HCT116 (cell line): ENCODE data around the gene PRPF4. TPM values are rescaled to one million over a fixed set of nuclear protein-coding genes. Genes with fewer than 3 reads are reported as not detected.

Experiments
- ATAC-seq: fragments of 200-7000 bp; cut with Tn5 transposase; 2 replicates; pipeline ENCODE4 v1.9.1; 2020; ENCODE audit warnings: mild to moderate bottlenecking, moderate library complexity
- BruUV-seq: library from RNA; stranded (reverse); fragments of 400-500 nt; replicated peaks from 2 replicates; lab custom pipeline; 2021; lab: Mats Ljungman, UMichigan
- CTCF ChIA-PET: fragments of 300-600 bp; sonication (Branson Sonifier 250); formaldehyde crosslinking; loops from one replicate; lab custom pipeline; 2021; ENCODE audit warnings: antibody characterized with exemption; lab: Charles Lee
- POLR2A ChIA-PET: fragments of 300-600, 350-600 bp; sonication (Branson Sonifier 250); formaldehyde crosslinking; loops from one replicate; lab custom pipeline; 2021; ENCODE audit warnings: antibody characterized with exemption; lab: Charles Lee
- RAD21 ChIA-PET, 2 experiments: fragments of 300-600 bp; sonication (Branson Sonifier 250); formaldehyde crosslinking; loops; one replicate each; lab custom pipeline; 2023; ENCODE audit warnings: low total read pairs in 2 of 2; ENCODE audit not compliant: uncharacterized antibody in 2 of 2, unreplicated experiment in 2 of 2, low non-redundant PET in 1 of 2; lab: Charles Lee
- DNase-seq: peaks from one replicate; pipeline ENCODE4 v3.0.0-alpha.2; 2010; ENCODE audit warnings: low read depth, low spot score
- H2AFZ ChIP-seq: fragments of 200-600 bp; shearing (Covaris generic), sonication (generic); 2 replicates; pipeline ENCODE4 v1.6.1; 2017; ENCODE audit warnings: low read depth, mixed run types, mixed read lengths, antibody characterized with exemption, low read length; ENCODE audit not compliant: poor library complexity, severe bottlenecking
- H3K27ac ChIP-seq: 2 replicates; pipeline ENCODE4 v1.5.1; 2012; ENCODE audit warnings: low read depth, low read length
- H3K27me3 ChIP-seq: fragments of 200-600 bp; sonication (generic); 2 replicates; pipeline ENCODE4 v1.6.1; 2016; ENCODE audit warnings: mixed run types, low read length, mixed read lengths; ENCODE audit not compliant: insufficient read depth
- H3K36me3 ChIP-seq, 2 experiments: fragments of 200-500 bp in 1 of 2; fragments of 200-600 bp in 1 of 2; sonication (Bioruptor generic) in 1 of 2; sonication (generic) in 1 of 2; 2 replicates each; pipeline versions ENCODE4 v1.5.1 to v1.6.1; 2014 to 2016; ENCODE audit warnings: low read length in 2 of 2, inconsistent platforms in 1 of 2, mixed read lengths in 1 of 2, mixed run types in 1 of 2; ENCODE audit not compliant: insufficient read depth in 2 of 2, control insufficient read depth in 1 of 2
- H3K4me1 ChIP-seq, 2 experiments: fragments of 200-600 bp in 1 of 2; sonication (generic) in 1 of 2; 2 replicates each; pipeline versions ENCODE4 v1.5.1 to v1.6.1; 2012 to 2017; ENCODE audit warnings: low read length in 2 of 2, inconsistent platforms in 1 of 2, mild to moderate bottlenecking in 1 of 2, mixed read lengths in 1 of 2, mixed run types in 1 of 2, moderate library complexity in 1 of 2; ENCODE audit not compliant: insufficient read depth in 2 of 2, control insufficient read depth in 1 of 2
- H3K4me2 ChIP-seq: fragments of 200-600 bp; sonication (generic); 2 replicates; pipeline ENCODE4 v1.6.1; 2017; ENCODE audit warnings: mixed run types, low read length, mixed read lengths
- H3K4me3 ChIP-seq, 2 experiments: fragments of 200-600 bp in 1 of 2; sonication (generic) in 1 of 2; replicated peaks in 1 of 2; 2 replicates each; pipeline ENCODE4 v1.5.1; 2011 to 2016; ENCODE audit warnings: low read length in 2 of 2, control low read depth in 1 of 2, low read depth in 1 of 2, mild to moderate bottlenecking in 1 of 2, mixed read lengths in 1 of 2, mixed run types in 1 of 2
- H3K79me2 ChIP-seq: fragments of 200-600 bp; sonication (generic); 2 replicates; pipeline ENCODE4 v1.6.1; 2017; ENCODE audit warnings: mild to moderate bottlenecking, mixed run types, low read length, moderate library complexity, mixed read lengths; ENCODE audit not compliant: insufficient read depth
- H3K9ac ChIP-seq: fragments of 200-600 bp; sonication (generic); 2 replicates; pipeline ENCODE4 v1.6.1; 2016; ENCODE audit warnings: low read length, mixed read lengths
- H3K9me2 ChIP-seq: fragments of 200-600 bp; sonication (generic), shearing (Covaris generic); 2 replicates; pipeline ENCODE4 v1.6.1; 2017; ENCODE audit warnings: mixed run types, mild to moderate bottlenecking, moderate library complexity; ENCODE audit not compliant: insufficient read depth
- H3K9me3 ChIP-seq, 2 experiments: fragments of 200-500 bp in 1 of 2; fragments of 200-600 bp in 1 of 2; sonication (Bioruptor generic) in 1 of 2; sonication (generic) in 1 of 2; 2 replicates each; pipeline ENCODE4 v1.6.1; 2014 to 2017; ENCODE audit warnings: low read length in 2 of 2, mixed read lengths in 2 of 2, inconsistent platforms in 1 of 2, low read depth in 1 of 2, mild to moderate bottlenecking in 1 of 2, mixed run types in 1 of 2, moderate library complexity in 1 of 2; ENCODE audit not compliant: control insufficient read depth in 1 of 2, insufficient read depth in 1 of 2
- H4K20me1 ChIP-seq: fragments of 200-600 bp; sonication (generic), shearing (Covaris generic); 2 replicates; pipeline ENCODE4 v1.6.1; 2017; ENCODE audit warnings: mixed run types, mild to moderate bottlenecking, moderate library complexity; ENCODE audit not compliant: insufficient read depth
- CBX3 ChIP-seq: IDR thresholded peaks from 2 replicates; pipeline ENCODE4 v1.6.1; 2012; ENCODE audit warnings: low read depth
- EGR1 ChIP-seq: IDR thresholded peaks from 2 replicates; pipeline ENCODE4 v1.6.1; 2012; ENCODE audit warnings: low read depth
- ELF1 ChIP-seq: IDR thresholded peaks from 2 replicates; pipeline ENCODE4 v1.6.1; 2012; ENCODE audit warnings: low read depth, borderline replicate concordance
- EZH2 ChIP-seq: fragments of 200-600 bp; sonication (generic); IDR thresholded peaks from 2 replicates; pipeline ENCODE4 v1.6.1; 2017; ENCODE audit warnings: antibody characterized with exemption, mixed run types
- EZH2phosphoT487 ChIP-seq: fragments of 200-600 bp; IDR thresholded peaks from 2 replicates; pipeline ENCODE4 v1.6.1; 2018; ENCODE audit warnings: antibody characterized with exemption, borderline replicate concordance
- FOSL1 ChIP-seq: IDR thresholded peaks from 2 replicates; pipeline ENCODE4 v1.6.1; 2012; ENCODE audit warnings: low read depth
- MAX ChIP-seq: IDR thresholded peaks from 2 replicates; pipeline ENCODE4 v1.6.1; 2012
- POLR2A ChIP-seq: IDR thresholded peaks from 2 replicates; pipeline ENCODE4 v1.7.0; 2011; ENCODE audit warnings: borderline replicate concordance; ENCODE audit not compliant: insufficient read depth, insufficient read length; ENCODE audit errors: extremely low read depth
- RAD21 ChIP-seq: IDR thresholded peaks from 2 replicates; pipeline ENCODE4 v1.6.1; 2012; ENCODE audit warnings: low read depth, mild to moderate bottlenecking
- SIN3A ChIP-seq: IDR thresholded peaks from 2 replicates; pipeline ENCODE4 v1.6.1; 2012; ENCODE audit warnings: low read depth
- SP1 ChIP-seq: IDR thresholded peaks from 2 replicates; pipeline ENCODE4 v1.6.1; 2012; ENCODE audit warnings: low read depth
- TCF7L2 ChIP-seq: IDR thresholded peaks from 2 replicates; pipeline ENCODE4 v1.7.0; 2011; ENCODE audit warnings: borderline replicate concordance, inconsistent platforms; ENCODE audit not compliant: insufficient read depth, insufficient read length; ENCODE audit errors: extremely low read depth
- YY1 ChIP-seq: IDR thresholded peaks from 2 replicates; pipeline ENCODE4 v1.6.1; 2011; ENCODE audit warnings: low read length, low read depth, moderate library complexity, mild to moderate bottlenecking; ENCODE audit not compliant: insufficient replicate concordance; ENCODE audit errors: extremely low read depth
- ZBTB33 ChIP-seq: IDR thresholded peaks from 2 replicates; pipeline ENCODE4 v1.6.1; 2011; ENCODE audit warnings: mild to moderate bottlenecking, low read length, moderate library complexity; ENCODE audit not compliant: insufficient replicate concordance; ENCODE audit errors: extremely low read depth
- intact Hi-C: fragments of 100-400 bp; cut with micrococcal nuclease; formaldehyde crosslinking; loops from 2 replicates; pipeline ENCODE4 v1.10.0; 2022
- total RNA-seq: library from RNA; stranded (reverse); gene quantifications from one replicate; pipeline ENCODE4 v1.2.1, GENCODE V29; 2021; ENCODE audit not compliant: unreplicated experiment

Gene PRPF4
- total RNA-seq, 1 experiment from 2014 or later, result 53.9 TPM

GRCh38 chr9:113269355-113269754, 6.1 kb upstream of the PRPF4 start:
- Histone ChIP-seq H3K9me3 (no peaks in the 10 kb centered on the region), H3K79me2 (peaks cover 11% of the 10 kb centered on the region), H2AFZ (no peak overlapping the region), H3K4me1 (peaks cover 0 to 5% of the 10 kb centered on the region in 2 experiments; a peak in 2 of 4 replicates), H3K4me2 (no peak overlapping the region), H3K27me3 (no peaks in the 10 kb centered on the region), H4K20me1 (no peaks in the 10 kb centered on the region), H3K36me3 (peaks cover 21 to 23% of the 10 kb centered on the region in 2 experiments; a peak in 3 of 4 replicates), H3K27ac (no peak overlapping the region), H3K4me3 (no peak overlapping the region), H3K9ac (no peak overlapping the region), H3K9me2 (no peaks in the 10 kb centered on the region)
- DNase-seq (no peak), ATAC-seq (no peak)
- no TSS peak for BruUV-seq
- intact Hi-C loops, result no loop called here
- POLR2A ChIA-PET, result no interaction called here
- TF ChIP-seq TCF7L2 (no peak), RAD21 (no peak), CBX3 (no peak), SIN3A (no peak), ZBTB33 (no peak), EGR1 (no peak), ELF1 (no peak), MAX (no peak), SP1 (no peak), EZH2 (no peak), EZH2phosphoT487 (no peak), YY1 (no peak), FOSL1 (no peak), POLR2A (no peak)
- RAD21 ChIA-PET, result no interaction called here
- CTCF ChIA-PET, result no interaction called here
